NCI-H226 (cell line): Measurements from ENCODE around the gene SDK2.

ENCODE experiments used
- DNase-seq: peaks from one replicate; pipeline ENCODE4 v3.0.0-alpha.2; 2015

SDK2 gene

DNA sequence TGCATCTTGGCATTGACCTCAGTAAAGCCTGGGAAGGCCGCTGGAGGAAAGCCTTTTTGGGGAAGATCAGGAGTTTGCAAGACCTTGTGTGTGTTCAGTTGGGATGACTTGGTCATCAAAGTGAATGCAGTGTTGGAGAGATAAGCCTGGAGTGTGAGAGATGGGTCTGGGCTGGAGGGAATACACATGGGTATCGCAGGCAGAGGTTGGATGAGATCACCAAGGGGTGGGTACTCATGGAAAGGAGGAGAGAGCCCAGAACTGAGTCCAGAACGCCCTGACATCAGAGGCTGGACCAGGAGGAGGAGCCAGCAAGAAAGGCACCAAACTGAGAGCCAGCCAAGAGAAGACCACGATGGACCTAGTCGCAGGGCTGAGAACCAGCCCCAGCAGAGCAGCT is 35.2 kb downstream of the SDK2 start:
- DNase-seq = no peak

DNA sequence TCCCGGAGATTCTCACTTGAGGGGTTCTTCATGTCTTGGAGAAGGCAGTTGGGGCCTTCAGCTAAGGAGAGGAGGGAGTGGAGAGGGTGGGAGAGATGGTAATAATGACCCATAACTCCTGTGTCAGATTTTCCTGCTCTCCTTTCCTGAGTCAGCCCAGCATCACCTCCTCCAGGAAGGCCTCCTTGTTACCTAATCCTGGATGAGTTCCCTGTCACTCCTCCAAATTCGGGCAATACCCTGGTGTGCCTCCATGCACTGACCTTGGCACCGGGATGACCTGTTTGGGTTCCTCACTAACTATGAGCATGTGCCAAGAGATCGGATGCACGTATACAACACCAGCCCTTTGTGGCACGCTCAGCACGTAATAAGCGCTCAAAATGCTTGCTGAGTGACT is 38.8 kb downstream of the SDK2 start:
- DNase-seq = no peak

DNA sequence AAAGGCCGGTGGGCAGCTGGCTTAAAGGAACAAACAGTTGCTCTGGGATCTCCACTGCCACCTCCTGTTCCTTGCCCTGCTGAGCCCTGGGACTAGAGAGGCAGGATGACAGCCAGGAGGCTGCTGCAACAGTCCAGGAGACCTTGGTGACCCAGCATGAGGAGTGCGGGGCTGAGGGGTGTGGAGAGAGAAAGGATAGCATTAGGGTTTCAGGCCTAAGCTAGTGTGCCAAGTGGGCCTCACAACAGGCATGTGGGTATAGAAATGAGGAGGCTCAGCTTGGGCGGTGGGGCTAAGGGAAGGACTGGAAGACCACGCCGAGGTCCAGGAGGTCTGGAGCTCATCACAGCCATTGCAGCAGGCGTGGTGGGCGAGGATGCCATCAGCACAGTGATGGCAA is 39.8 kb downstream of the SDK2 start:
- no peak for DNase-seq

DNA sequence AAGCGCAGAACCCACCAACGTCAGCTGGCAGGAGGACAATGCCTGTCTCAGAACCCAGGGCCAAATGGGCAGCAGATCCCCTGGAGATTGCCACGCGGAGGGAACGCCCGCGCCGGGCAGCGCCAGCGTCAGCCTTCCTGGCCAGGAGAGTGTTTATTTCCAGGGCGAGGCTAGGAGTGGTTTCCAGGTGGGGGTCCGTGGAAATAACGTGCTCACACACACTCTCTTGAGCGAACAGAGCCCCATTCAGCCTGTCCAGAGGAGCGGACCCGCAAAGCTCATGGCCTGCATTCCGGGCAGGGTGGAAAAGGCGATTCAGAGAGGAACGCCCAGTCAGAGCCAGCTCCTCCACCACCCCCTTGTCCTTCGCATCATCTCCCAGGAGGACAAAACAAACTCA is 40.3 kb downstream of the SDK2 start:
- no peak for DNase-seq

DNA sequence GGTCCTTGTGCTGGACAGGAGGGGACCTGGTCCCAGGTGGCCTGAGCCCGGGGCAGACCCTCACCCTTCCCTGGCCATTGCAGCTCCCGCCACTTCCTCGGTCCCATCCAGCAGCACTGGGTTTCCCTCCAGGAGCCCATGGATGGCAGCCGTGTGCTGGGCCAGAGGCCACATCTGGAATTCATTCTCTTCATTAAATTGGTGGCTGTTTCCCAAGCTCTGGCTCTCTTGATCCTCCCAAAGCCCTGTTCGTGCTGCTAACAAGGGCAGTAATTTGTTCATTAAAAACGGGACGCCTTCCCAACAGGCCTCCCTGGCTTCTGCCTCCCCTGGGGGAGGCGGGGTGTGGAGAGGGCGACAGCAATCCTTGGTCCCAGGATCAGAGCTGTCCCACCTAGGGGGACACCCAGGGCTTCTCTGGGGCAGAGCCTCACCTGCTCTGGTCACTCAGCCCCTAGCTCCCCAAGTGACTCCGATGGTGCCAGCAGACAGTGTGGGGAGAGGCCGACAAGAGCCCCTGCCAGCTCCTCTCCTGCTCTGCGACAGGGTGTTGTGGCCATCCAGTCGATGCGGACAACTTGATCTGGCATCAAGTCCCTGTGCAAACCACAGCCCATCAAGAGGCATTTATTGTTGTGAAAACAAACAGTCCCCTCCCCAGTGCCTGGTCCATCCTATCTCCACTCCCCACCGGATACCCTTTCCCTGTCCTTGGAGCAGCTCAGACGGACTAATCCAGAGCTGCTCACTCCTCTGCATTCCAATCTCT is 44.0 kb downstream of the SDK2 start:
- no peak for DNase-seq

DNA sequence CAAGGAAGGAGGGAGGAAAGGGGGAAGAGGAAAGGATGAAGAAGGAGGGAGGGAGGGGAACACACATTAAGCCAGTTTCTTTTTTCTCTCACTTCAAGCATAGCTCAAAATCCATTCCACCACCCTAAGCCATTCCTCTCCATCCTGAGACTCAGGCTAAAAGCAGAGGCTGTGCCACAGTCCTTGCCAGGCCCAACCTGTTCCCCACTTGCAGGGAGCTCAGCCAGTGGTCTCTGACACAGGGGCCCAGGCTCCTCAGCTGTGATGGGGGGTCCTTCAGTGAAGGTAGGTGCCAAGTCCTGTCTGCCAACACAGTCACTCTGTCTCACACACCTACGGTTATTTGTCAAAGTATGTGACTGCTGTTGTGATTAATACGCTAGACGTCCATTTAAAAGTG is 44.6 kb downstream of the SDK2 start:
- DNase-seq = no peak

DNA sequence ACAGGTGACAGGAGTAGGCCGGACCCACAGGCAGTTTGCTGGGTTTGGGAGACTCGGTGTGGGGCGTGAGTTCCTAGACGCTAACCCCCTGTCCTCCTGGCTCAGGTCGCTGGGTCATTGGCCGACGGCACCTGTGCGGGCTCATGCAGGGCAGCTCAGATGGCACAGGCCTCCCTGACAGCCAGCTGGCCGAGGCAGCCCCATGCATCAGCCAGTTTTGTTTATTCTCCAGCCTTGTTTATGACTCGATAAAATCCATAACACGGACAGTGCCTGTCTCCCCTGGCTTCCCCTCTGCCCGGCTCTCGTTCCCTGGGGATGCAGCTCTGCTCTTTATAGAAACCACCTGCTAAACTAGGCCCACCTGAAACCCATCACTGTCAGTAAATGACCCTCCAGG is 46.0 kb downstream of the SDK2 start:
- DNase-seq = no peak

DNA sequence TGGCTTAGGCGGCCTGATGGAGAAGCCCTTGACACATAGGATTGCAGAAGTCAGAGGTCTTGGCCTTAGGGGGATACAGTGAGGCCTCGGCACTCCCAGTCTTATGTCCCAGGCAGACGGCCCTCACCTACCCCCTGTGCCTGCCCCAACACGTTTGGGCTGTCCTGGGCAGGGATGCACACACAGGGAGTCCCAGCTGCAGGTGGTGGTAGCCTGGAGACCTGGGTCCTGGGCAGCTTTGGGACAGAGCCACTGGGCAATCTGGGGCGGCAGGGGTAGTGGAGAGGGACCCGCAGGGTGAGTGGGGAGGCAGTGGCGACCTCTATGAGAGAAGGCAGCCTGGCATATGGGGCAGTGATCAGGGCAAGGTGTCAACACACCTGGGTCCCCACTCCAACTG is 48.3 kb downstream of the SDK2 start:
- DNase-seq = no peak

DNA sequence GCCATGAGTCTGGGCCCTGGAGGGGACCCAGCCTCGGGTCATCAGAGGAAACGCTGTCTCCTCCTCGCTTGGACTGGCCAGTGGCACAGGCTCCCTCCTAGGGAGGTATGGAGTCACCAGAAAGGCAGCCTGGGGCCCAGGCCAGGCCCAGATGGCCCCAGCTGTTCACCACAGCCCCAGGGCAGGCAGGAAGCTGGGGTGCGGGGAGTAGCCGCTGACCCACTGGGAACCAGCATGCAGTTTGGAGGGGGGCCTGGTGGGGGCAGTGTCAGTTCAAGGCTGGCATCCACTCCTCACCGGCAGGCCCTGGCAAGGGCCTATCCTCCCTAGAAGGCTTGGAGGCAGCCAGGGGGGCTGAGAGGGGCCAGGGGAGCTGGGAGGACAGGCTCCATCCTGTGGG is 48.8 kb downstream of the SDK2 start:
- DNase-seq = no peak

DNA sequence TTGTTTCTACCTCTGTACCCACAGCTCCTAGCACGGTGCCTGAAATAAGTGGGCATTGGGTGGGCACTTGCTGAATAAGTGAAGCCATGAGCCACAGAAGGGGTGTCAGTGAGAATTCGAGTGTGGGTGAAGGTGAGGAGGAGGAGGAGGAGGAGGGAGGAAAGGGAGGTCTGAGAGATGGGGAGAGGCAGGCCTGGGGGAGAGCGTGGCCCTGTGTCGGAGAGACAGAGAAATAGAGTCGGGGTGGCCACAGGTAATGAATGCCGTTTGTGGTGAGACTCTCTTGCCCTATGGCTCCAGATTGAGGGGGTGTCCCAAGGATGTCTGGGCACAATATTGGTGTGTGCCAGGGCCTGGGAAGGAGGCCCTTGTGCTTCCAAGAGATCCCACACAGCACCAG is 49.2 kb downstream of the SDK2 start:
- no peak for DNase-seq

DNA sequence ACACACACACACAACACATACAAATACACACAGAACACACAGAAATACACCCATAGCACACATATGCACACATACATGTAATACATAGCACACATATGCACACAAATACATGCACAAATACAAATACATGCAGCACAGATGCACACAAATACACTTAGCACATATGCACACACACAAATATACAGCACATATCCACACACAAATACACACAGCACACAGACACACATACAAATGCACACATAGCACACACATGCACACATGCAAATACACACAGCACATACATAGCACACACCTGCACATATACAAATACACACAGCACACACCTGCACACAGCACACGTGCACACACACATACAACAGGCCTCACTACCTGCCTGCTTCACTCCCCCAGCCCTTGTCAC is 49.6 kb downstream of the SDK2 start:
- DNase-seq = no peak

DNA sequence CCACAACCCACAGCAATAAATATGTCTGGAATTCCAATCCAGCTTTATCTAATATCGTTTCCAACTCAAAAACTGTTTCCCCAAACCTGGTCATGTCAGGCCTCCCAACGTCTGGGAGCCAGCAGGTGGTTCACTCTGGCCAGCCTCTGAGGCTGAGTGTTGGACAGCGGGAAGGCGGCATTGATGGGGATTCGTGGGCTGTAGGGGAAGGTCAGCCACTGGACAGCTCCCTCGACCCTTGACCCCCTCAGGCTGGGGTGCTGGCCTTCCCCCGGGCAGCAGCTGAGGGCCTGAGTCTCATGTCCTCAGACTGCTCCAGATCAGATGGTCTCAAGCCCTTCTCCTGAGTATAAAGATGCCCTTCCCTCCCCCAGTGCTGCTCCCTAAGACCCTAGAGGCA is 50.2 kb downstream of the SDK2 start:
- DNase-seq = no peak

DNA sequence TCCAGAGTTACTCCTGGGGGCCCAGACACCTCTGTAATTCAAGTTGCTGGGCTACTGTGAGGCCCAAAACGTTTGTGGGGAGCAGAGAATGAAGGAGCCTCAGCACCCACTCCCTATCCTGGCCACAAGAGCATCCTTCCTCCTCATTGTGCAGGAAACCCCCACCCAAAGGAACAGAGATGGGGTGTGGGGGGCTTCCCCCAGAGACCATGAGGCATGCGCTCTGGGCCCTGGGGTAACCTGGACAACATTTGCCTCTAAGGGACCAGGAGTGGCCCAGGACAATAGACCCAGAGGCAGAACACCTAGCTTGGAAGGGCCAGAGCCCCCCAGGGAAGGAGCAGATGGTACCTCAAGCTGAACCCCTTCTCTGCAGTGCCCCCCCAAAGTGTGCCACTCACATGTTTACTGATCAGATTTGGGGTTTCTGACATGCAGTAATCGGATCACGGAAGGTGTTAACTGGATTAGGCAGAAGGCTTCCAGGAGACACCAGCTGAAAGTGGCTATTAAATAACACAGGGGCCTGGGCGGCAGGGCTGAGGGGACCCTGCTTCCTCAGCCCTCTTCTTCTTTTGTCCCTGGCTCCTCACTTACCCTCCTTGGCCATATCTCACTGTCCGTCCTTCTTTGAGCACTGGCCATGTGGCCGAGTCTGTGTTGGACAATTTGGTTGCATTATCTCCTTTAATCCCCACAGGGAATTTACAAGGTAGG is 50.8 kb downstream of the SDK2 start:
- no peak for DNase-seq

DNA sequence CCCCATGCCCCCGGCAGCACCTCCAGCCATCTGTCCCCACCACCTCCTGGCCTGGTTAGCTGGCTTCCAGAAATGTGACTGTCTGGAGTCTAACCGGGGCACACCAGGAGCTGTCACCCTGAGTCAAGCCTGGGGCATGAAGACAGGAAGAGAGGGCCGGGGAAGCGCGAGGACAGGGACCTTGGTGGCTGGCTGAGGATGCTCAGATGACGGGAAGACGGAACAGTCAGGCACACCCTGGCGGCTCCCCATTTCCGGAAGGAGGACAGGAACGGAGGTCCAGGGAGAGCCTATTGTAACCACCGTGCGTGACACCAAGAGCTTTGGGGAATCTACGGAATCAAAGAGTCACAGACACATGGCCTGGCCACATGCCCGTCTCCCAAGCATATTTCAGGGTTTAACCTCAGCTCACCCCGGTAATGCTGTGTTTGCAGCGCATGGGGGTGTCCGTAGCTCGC is 51.7 kb downstream of the SDK2 start:
- DNase-seq = no peak

DNA sequence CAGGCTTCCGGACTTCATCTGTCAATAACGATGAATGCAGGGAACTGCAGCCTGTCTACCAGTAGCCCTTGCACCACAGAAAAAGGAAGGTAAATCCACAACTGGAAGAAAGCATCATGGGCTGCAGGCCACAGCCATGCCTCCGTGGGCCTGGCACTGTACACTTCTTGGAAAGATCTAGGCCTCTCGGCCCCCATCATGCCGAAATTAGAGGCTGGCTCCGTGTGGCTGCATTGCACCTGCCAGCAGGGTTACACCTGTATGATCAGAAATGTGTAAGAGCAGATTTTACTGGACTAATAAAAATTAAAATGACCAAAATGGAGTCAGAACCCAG is 52.2 kb downstream of the SDK2 start:
- DNase-seq = no peak

DNA sequence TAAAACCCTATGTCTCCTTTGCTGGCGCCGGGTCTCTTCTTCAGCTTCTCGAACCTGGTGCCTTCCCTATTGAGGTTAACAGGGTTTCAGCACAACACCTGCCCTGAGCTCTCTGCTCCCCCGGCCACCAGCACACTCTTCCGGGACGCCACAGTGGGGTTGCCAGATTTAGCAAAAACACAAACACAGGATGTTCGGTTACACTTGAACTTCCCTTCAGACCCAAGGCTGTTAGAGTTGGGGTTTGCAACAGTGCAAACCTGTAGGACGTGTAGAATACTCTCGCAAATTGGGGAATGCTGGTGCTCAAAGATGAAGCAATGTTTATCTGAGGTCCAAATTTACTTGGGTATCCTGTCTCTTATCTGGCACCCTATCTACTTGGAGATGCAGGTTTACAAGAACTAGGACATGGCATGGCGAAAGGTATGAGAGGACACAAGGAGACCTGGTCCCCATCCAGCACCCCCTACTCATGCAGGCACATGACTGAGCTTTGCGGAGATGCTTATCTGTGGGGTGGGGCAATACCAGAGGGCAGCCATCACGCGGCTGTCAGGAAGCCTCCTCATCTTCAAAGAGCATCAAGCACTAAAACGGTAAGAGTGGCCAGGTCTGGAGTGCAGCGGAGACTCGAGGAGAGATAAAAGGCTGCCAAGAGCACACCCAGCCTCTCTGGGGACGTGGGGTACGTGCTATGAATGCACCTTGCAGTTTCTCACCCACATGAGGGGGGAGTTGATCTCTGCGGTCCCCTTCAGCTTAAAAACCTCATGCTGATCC is 52.8 kb downstream of the SDK2 start:
- DNase-seq = no peak

DNA sequence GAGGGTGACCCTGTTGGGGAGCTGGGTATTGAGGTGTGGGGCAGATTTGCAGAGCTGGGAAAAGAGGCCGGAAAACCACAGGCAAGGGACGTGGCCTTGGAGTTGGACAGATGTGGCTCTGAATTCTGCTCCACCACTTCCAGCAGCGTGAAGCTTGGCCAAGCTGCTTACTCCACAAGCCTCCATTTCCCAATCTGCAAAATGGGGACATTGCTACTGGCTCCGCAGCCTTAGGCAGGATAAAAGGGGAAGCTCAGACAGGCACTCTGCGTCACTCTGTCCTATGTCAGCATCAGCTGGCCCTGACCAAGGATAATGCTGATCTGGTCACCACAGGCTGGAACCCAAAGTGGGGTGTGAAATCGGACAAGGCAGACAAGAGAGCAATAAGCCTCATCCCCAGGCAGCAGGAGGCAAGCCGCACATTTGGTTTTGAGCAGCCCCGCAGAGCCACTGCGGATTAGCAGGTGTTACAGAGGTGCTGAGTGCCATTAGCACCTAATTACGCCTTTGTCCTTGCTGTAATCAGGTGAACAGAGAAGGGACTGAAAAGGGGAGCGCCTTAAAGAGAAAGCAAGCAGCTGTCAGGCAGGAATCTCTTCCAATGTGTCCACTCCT is 54.8 kb downstream of the SDK2 start:
- no peak for DNase-seq

DNA sequence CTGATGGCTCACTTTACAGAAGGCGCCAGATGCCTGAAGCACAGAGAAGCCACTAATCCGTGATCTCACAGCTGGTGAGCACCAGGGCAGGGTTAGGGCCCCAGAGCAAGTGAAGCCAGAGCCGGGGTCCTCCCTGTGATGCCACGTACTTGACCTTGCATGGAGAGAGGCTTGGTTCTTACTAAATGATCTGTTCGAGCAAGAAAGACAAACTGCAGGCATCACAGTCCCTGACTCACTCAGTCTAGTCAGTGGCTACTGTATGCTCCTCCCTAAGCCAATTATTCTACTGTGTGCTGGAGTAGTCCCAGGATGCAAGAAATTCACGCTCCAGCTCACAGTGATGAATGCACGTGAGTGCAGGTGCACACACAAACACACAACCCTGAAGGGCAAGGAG is 55.4 kb downstream of the SDK2 start:
- no peak for DNase-seq

DNA sequence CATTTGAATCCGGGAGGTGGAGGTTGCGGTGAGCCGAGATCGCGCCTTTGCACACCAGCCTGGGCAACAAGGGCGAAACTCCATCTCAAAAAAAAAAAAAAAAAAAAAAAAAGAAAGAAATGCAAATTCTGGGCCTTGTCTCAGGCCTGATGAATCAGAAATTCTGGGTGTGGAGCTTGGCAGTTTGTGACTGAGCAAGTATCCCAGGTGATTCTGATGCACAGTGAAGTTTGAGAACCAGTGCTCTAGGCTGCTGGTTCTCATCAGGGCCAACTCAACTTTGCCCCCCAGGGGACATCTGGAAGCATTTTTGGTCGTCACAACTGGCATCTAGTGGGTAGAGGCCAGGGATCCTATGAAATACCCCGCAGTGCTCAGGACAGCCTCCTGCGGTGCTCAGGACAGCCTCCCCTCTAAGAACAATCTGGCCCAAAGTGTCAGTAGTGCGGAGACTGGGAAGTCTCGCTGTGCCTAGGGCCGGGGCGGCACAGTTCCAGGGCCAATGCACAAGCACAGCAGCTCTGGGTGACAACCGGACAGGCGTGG is 55.9 kb downstream of the SDK2 start:
- DNase-seq = no peak

DNA sequence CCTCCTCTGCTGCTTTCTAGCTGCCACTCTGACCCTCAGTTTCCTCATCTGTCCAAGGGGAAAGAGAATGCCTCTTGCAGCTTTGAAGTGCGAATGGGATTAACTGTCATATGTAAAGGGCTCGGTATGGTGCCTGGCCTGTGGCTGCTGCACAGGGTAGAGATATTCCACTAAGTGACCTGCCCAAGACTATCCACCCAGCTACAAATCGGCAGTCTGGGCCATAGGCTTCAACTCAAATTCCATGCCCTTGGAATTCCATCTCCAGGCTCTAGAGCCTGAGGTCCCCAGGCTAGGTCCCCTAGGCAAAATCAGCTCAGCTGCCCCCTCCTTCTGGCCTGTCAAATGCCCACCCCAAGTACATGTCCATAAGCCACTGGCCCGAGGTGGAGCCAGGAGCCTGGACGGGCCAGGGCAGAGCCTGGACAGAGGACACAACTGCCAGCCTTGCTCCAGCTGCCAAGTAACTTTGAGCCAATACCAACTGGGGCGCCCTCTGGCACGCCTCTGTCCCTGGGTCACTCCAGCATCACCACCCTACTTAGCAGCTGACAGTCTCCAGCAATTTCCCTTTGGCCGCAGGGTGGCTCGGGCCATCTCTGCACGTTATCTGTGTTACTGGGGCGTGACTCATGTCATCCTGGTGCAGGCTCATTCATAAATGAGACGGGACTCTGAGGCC is 57.2 kb downstream of the SDK2 start:
- DNase-seq = no peak

DNA sequence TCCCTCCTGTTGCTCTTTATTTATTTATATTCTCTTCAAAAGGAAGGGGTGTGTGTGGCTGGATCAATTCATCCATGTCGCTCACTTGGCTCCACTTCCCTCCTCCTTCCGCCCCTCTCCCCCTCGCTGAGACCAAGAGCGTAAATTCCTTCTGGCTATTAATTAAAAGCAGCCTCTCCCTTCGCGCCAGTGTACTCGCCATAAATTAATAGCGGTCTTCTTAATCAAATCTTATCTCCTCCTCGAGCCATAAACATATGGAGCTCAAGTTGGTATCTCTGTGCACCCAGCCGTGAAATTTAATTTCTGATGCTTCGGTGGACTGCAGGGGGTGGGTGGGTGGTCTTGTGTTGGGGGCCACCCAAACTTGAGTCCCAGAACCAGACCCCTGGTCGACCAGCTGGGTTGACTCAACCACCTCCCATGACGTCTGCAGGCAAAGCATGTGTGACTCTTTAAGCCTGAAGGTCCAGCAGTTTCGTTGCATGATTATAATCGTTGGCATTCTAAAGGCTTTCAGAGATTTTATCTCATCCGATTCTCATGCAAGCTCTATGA is 57.9 kb downstream of the SDK2 start:
- DNase-seq = no peak

DNA sequence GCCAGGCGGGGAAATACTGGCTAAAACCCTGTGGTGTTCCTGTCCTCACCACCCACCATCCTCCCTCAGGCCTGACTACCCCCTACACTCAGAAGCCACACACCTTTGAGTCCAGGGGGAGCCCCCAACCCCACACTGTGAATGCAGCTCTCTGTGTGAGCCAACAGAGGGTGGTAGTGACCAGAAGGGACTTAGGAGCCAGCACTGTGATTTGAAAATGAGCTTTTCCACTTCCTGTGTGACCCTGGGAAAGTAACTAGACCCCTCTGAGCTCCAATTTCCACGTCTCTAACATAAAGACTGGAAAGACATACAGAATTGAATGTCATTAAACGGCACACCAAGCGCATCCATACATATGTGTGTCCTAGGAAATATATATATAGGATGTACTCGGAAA is 58.7 kb downstream of the SDK2 start:
- DNase-seq = no peak
